IMR-90 (cell line): ENCODE data around the gene RYR2. TPM values are rescaled to one million over a fixed set of nuclear protein-coding genes. Genes with fewer than 3 reads are reported as not detected.

Experiments used
- ATAC-seq: fragments of 200-7000 bp; cut with Tn5 transposase; 2 replicates; pipeline ENCODE4 v1.9.1; 2020; ENCODE audit warnings: low read depth, mild to moderate bottlenecking, moderate library complexity
- BruUV-seq: library from RNA; stranded (reverse); fragments of 400-500 nt; replicated peaks from 2 replicates; lab custom pipeline; 2021; lab: Mats Ljungman, UMichigan
- CTCF ChIA-PET: fragments of 300-600 bp; formaldehyde crosslinking; extraction: SDS; loops from one replicate; lab custom pipeline; 2021; ENCODE audit warnings: antibody characterized with exemption; lab: Yijun Ruan, JAX
- POLR2A ChIA-PET: fragments of 300-600 bp; sonication (Branson Sonifier 250); formaldehyde crosslinking; loops from one replicate; lab custom pipeline; 2022; ENCODE audit warnings: antibody characterized with exemption; ENCODE audit not compliant: unreplicated experiment; lab: Charles Lee
- DNase-seq: peaks from one replicate; pipeline ENCODE4 v3.0.0; 2013
- H2AFZ ChIP-seq: replicated peaks from 2 replicates; pipeline ENCODE3; 2013; ENCODE audit warnings: low read length, mild to moderate bottlenecking; ENCODE audit not compliant: poor library complexity
- H2AK5ac ChIP-seq: 2 replicates; pipeline ENCODE4 v1.6.1; 2013; ENCODE audit warnings: low read depth, low read length, inconsistent platforms
- H2AK9ac ChIP-seq: replicated peaks from 2 replicates; pipeline ENCODE3; 2013; ENCODE audit warnings: mild to moderate bottlenecking, low read depth, low read length, moderate library complexity; ENCODE audit not compliant: poor library complexity
- H2BK120ac ChIP-seq: 2 replicates; pipeline ENCODE4 v1.6.1; 2013; ENCODE audit warnings: low read depth, low read length, inconsistent platforms
- H2BK15ac ChIP-seq: 3 replicates; pipeline ENCODE4 v1.6.1; 2013; ENCODE audit warnings: low read depth, low read length, inconsistent platforms
- H2BK20ac ChIP-seq: 2 replicates; pipeline ENCODE4 v1.6.1; 2013; ENCODE audit warnings: low read depth, mild to moderate bottlenecking, inconsistent platforms, low read length, moderate library complexity
- H2BK5ac ChIP-seq: 2 replicates; pipeline ENCODE4 v1.6.1; 2013; ENCODE audit warnings: mild to moderate bottlenecking, low read depth, low read length, inconsistent platforms; ENCODE audit not compliant: poor library complexity, severe bottlenecking
- H3K14ac ChIP-seq: replicated peaks from 2 replicates; pipeline ENCODE4 v1.6.1; 2013; ENCODE audit warnings: low read depth, low read length, inconsistent platforms
- H3K18ac ChIP-seq: 2 replicates; pipeline ENCODE4 v1.6.1; 2013; ENCODE audit warnings: low read depth, low read length, control low read depth
- H3K23ac ChIP-seq: 2 replicates; pipeline ENCODE4 v1.6.1; 2013; ENCODE audit warnings: low read depth, low read length, inconsistent platforms
- H3K27ac ChIP-seq: 2 replicates; pipeline ENCODE4 v1.5.1; 2013; ENCODE audit warnings: mild to moderate bottlenecking, control low read depth, low read length; ENCODE audit not compliant: insufficient read depth
- H3K27me3 ChIP-seq: 2 replicates; pipeline ENCODE4 v1.6.1; 2013; ENCODE audit warnings: low read length; ENCODE audit not compliant: control insufficient read depth, insufficient read depth
- H3K36me3 ChIP-seq: 2 replicates; pipeline ENCODE4 v1.6.1; 2013; ENCODE audit warnings: low read length, mixed read lengths; ENCODE audit not compliant: control insufficient read depth, insufficient read depth
- H3K4ac ChIP-seq: 2 replicates; pipeline ENCODE4 v1.6.1; 2013; ENCODE audit warnings: low read depth, low read length, inconsistent platforms
- H3K4me1 ChIP-seq: 2 replicates; pipeline ENCODE4 v1.6.1; 2013; ENCODE audit warnings: low read length, mixed read lengths; ENCODE audit not compliant: control insufficient read depth, insufficient read depth
- H3K4me2 ChIP-seq: 2 replicates; pipeline ENCODE4 v1.6.1; 2013; ENCODE audit warnings: low read depth, mild to moderate bottlenecking, control low read depth, low read length, moderate library complexity
- H3K4me3 ChIP-seq: 2 replicates; pipeline ENCODE4 v1.5.1; 2013; ENCODE audit warnings: low read depth, mild to moderate bottlenecking, control low read depth, low read length, moderate library complexity; ENCODE audit not compliant: insufficient read depth
- H3K56ac ChIP-seq: 2 replicates; pipeline ENCODE4 v1.6.1; 2013; ENCODE audit warnings: low read length, inconsistent platforms; ENCODE audit not compliant: insufficient read depth; ENCODE audit errors: extremely low read depth
- H3K79me1 ChIP-seq, 2 experiments: 2 replicates each; pipeline ENCODE4 v1.6.1; 2013; ENCODE audit warnings: low read length in 2 of 2, inconsistent platforms in 1 of 2, low read depth in 1 of 2
- H3K9ac ChIP-seq: 2 replicates; pipeline ENCODE4 v1.6.1; 2013; ENCODE audit warnings: low read depth, low read length, control low read depth
- H3K9me1 ChIP-seq: 2 replicates; pipeline ENCODE4 v1.6.1; 2013; ENCODE audit warnings: low read length, inconsistent platforms; ENCODE audit not compliant: insufficient read depth
- H3K9me3 ChIP-seq: 2 replicates; pipeline ENCODE4 v1.6.1; 2013; ENCODE audit warnings: low read length; ENCODE audit not compliant: control insufficient read depth, insufficient read depth
- H4K20me1 ChIP-seq: 2 replicates; pipeline ENCODE4 v1.6.1; 2013; ENCODE audit warnings: low read length, inconsistent platforms; ENCODE audit not compliant: insufficient read depth
- H4K5ac ChIP-seq: 2 replicates; pipeline ENCODE4 v1.6.1; 2013; ENCODE audit warnings: mild to moderate bottlenecking, low read depth, low read length, control low read depth
- H4K8ac ChIP-seq, 2 experiments: 2 replicates each; pipeline ENCODE4 v1.6.1; 2013; ENCODE audit warnings: low read depth in 2 of 2, low read length in 2 of 2, control low read depth in 1 of 2, inconsistent platforms in 1 of 2
- H4K91ac ChIP-seq: 2 replicates; pipeline ENCODE4 v1.6.1; 2013; ENCODE audit warnings: low read depth, low read length, inconsistent platforms; ENCODE audit not compliant: insufficient read depth
- CEBPB ChIP-seq: IDR thresholded peaks from 2 replicates; pipeline ENCODE4 v1.6.1; 2012; ENCODE audit warnings: low read depth, low read length, improper control_type of control experiment
- CHD1 ChIP-seq: IDR thresholded peaks from 2 replicates; pipeline ENCODE4 v1.6.1; 2012; ENCODE audit warnings: low read depth, low read length, improper control_type of control experiment
- CTCF ChIP-seq: conservative IDR thresholded peaks from 2 replicates; pipeline ENCODE4 v1.5.1; 2012; ENCODE audit warnings: mild to moderate bottlenecking, low read depth, low read length, improper control_type of control experiment
- FOS ChIP-seq: fragments of 150-350 bp; IDR thresholded peaks from 2 replicates; pipeline ENCODE4 v1.6.1; 2016; ENCODE audit warnings: low read depth, low read length
- MAFK ChIP-seq: IDR thresholded peaks from 2 replicates; pipeline ENCODE4 v1.6.1; 2012; ENCODE audit warnings: low read depth, low read length, improper control_type of control experiment
- NFE2L2 ChIP-seq: fragments of 150-350 bp; IDR thresholded peaks from 2 replicates; pipeline ENCODE4 v1.6.1; 2016; ENCODE audit warnings: low read depth, mild to moderate bottlenecking, low read length
- POLR2A ChIP-seq: IDR thresholded peaks from 2 replicates; pipeline ENCODE4 v1.6.1; 2012; ENCODE audit warnings: mild to moderate bottlenecking, low read depth, low read length
- RAD21 ChIP-seq: IDR thresholded peaks from 2 replicates; pipeline ENCODE4 v1.6.1; 2012; ENCODE audit warnings: low read length, improper control_type of control experiment
- RFX5 ChIP-seq: IDR thresholded peaks from 2 replicates; pipeline ENCODE4 v1.8.0; 2012; ENCODE audit warnings: low read depth, mild to moderate bottlenecking, low read length, moderate library complexity
- SMC3 ChIP-seq: fragments of 150-350 bp; IDR thresholded peaks from 2 replicates; pipeline ENCODE4 v1.6.1; 2016; ENCODE audit warnings: low read depth, mild to moderate bottlenecking, antibody characterized with exemption, low read length, moderate library complexity
- USF2 ChIP-seq: fragments of 150-350 bp; IDR thresholded peaks from 2 replicates; pipeline ENCODE4 v1.6.1; 2017; ENCODE audit warnings: mild to moderate bottlenecking, antibody characterized with exemption, low read length, low read depth
- dilution Hi-C: fragments of 300-500 bp; cut with HindIII; formaldehyde crosslinking; loops from one replicate; pipeline ENCODE4 v1.14.3; 2018; ENCODE audit warnings: low sequenced_read_pairs; ENCODE audit not compliant: unreplicated experiment
- in situ Hi-C: fragments of 300-500 bp; cut with MboI; formaldehyde crosslinking; loops from 3 replicates; pipeline ENCODE4 v1.14.3; 2019; ENCODE audit warnings: low sequenced_read_pairs, inconsistent platforms, mixed read lengths
- intact Hi-C: fragments of 100-400 bp; cut with micrococcal nuclease; formaldehyde crosslinking; loops from 2 replicates; pipeline ENCODE4 v1.10.0; 2022
- polyA plus RNA-seq, 3 experiments: library from polyadenylated mRNA; depleted of rRNA; stranded (reverse); fragments of >200 nt; gene quantifications; 2 replicates each; pipeline ENCODE4 v1.2.3, GENCODE V29; 2012; ENCODE audit warnings: low replicate concordance in 1 of 3
- total RNA-seq: library from RNA; depleted of rRNA; stranded (reverse); fragments of >200 nt; gene quantifications from 2 replicates; pipeline ENCODE4 v1.2.3, GENCODE V29; 2012

RYR2 gene
- total and polyA plus RNA-seq, 2 of the 4 experiments (the other 2 are of a cell fraction), result not detected

GRCh38 chr1:237737448-237737847 is 695.5 kb downstream of the RYR2 start:
- Histone ChIP-seq H4K20me1 (no peaks in the 10 kb centered on the region), H2AK5ac (no peak overlapping the region), H3K9ac (no peak overlapping the region), H2BK15ac (no peak overlapping the region), H2AK9ac (no peak overlapping the region), H3K4ac (no peak overlapping the region), H3K9me1 (no peaks in the 10 kb centered on the region), H3K9me3 (no peaks in the 10 kb centered on the region), H4K91ac (no peak overlapping the region), H4K5ac (no peak overlapping the region), H2BK5ac (no peak overlapping the region), H3K4me1 (no peaks in the 10 kb centered on the region), H3K27ac (no peak overlapping the region), H3K14ac (no peak overlapping the region), H3K79me1 (no peaks in the 10 kb centered on the region), H2BK120ac (no peak overlapping the region), H3K23ac (no peak overlapping the region), H2AFZ (no peak overlapping the region), H3K27me3 (no peaks in the 10 kb centered on the region), H3K18ac (no peak overlapping the region), H3K4me2 (no peak overlapping the region), H3K4me3 (no peak overlapping the region), H2BK20ac (no peak overlapping the region), H3K36me3 (no peaks in the 10 kb centered on the region), H3K56ac (no peak overlapping the region), H4K8ac (no peak overlapping the region)
- CTCF ChIA-PET, result interaction anchor here (0.5 kb wide), 1 partner anchor 988 kb away, joined by 3 read pairs; no protein-coding TSS in a partner anchor
- POLR2A ChIA-PET, result no interaction called here
- ATAC-seq (no peak), DNase-seq (no peak)
- TF ChIP-seq CEBPB (no peak), CHD1 (no peak), USF2 (no peak), SMC3 (no peak), POLR2A (no peak), FOS (no peak), MAFK (no peak), RAD21 (no peak), NFE2L2 (no peak), CTCF (no peak), RFX5 (no peak)
- no TSS peak for BruUV-seq
- intact Hi-C loops (loop anchor here (10.0 kb wide), 1 partner anchor 173 kb away; no protein-coding TSS in a partner anchor), dilution Hi-C loops (no loop called here), in situ Hi-C loops (no loop called here)
